Inflammatory macrophage (primary cell): ENCODE results near the gene BMPER.

Experiments
- DNase-seq, 2 donors: peaks; one replicate each; pipeline ENCODE4 v3.0.0-alpha.2; 2020 to 2022
- total RNA-seq, 18 experiments: gene quantifications; one replicate each; lab custom pipeline; 2026; ENCODE audit warnings: mixed read lengths in 6 of 18, inconsistent platforms in 2 of 18; lab: John Stamatoyannopoulos, UW

The BMPER gene
- total RNA-seq = 0 to 0.20 (median 0.05) reads per million in 18 experiments

DNA sequence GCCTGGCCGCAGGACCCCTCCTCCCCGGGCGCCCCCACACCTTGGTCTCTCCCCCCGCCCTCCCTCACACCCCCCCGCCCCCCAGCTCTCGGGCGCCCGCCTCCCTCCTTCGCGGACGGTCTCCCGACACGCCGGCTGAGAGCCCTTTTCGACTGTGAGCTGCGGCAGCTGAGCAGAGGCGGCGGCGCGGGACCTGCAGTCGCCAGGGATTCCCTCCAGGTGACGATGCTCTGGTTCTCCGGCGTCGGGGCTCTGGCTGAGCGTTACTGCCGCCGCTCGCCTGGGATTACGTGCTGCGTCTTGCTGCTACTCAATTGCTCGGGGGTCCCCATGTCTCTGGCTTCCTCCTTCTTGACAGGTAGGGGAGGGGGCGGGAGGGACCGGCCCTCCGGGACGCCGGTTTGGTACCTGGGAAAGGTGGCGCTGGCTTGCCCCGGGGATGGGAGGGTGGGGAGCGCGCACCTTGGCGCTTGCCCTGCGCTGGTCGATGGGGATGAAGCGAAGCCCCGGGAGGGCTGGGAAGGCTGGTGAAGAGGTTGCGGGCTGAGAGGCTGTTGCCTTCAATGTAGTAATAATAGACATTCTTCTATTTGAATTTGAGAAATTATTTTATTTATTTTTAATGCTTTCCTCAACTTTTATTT is at the start of gene BMPER:
Gene BMPER, plus strand, starts transcription at position 151 of the 644 bp plus-strand sequence. Its CDS starts 75 bp downstream, at position 226.
- no peak for DNase-seq

- no peak for DNase-seq
These were observed 43.4 kb upstream of the BMPER start for GRCh38 chr7:33861947-33862346.

DNA sequence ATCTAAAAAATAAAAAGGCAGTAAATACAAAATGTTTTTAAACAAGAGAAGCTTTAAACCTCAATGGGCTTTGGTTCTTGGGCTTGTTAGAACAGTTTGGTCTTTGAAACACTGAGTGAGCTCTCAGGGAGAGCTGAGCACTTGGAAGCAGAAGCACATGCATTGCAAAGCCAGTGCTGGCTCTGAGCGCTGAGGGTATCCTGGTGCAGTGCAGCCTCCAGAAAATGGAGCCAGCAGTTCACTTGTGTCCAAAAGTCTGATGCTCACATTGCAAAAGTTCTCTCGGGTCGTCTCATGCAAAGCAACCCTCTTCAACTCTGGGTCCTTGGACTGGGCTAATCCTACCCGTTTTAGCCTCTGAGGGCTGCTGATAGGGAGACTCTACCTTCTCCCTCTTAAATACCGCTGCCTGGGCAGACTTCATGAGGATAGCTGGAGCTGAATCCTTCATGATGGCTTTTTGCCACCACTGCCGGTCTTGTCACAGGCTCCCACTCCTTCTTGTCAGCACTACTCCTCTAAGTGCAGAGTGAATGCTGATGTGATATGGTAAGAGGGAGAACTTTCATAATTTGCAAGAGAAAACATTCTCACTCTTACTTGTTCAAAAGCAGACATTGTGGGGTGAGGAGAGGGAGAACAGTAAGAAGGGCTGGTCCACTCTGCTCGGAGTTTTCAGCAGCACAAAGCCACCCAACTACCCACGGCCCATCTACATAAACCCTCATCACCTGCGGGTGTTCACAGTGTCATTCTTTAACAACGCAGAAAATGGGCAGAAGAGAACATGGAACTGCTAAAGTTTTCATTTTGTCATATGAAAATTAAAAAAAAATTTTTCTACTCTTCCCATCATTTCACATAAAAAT is 42.2 kb upstream of the BMPER start:
- DNase-seq = no peak

- no peak for DNase-seq
These were observed 37.2 kb upstream of the BMPER start for GRCh38 chr7:33868166-33868565.

DNA sequence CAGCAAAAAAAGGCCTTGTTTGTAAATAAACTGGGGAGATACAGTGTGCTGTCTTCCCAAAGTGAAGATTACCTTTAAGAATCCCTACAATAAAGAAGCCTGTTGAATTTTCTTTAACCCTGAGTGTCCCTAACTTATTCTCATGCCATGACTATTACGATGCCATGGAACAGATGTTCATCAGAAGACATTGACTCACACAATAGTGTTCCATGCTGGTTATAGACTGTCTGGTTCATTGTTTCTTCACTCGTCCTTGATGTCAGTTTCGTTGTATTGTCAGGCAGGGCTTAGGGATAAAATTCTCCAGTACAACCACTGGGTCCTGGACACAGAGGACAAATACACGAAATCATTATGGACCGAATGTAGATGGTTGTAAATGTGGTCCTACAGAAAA is 36.2 kb upstream of the BMPER start:
- no peak for DNase-seq

GRCh38 chr7:33870120-33870519 is 35.2 kb upstream of the BMPER start:
- no peak for DNase-seq

DNA sequence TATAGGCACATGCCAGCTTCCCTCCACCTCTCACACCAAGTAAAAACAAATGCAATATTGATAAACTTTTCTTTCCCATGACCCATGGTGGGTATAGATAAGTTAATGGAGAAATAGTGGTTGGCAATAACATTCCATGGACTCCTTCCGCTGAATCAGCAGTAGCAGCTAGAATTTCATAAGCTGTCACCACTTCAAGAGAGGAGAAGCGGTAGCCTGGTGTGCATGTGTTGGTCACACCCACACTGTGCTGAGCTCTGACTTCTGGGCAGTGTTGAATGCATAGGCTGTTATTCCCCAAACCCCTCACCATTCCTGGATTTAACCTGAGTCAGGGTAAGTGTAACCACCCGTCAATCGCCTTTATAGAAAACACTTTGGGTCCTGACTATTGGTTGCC is 32.5 kb upstream of the BMPER start:
- DNase-seq = no peak

GRCh38 chr7:33873518-33873917 is 31.8 kb upstream of the BMPER start:
- no peak for DNase-seq

GRCh38 chr7:33873981-33874750 is 31.2 kb upstream of the BMPER start:
- DNase-seq = no peak

- DNase-seq = no peak
These were observed 30.4 kb upstream of the BMPER start for GRCh38 chr7:33874943-33875342.

DNA sequence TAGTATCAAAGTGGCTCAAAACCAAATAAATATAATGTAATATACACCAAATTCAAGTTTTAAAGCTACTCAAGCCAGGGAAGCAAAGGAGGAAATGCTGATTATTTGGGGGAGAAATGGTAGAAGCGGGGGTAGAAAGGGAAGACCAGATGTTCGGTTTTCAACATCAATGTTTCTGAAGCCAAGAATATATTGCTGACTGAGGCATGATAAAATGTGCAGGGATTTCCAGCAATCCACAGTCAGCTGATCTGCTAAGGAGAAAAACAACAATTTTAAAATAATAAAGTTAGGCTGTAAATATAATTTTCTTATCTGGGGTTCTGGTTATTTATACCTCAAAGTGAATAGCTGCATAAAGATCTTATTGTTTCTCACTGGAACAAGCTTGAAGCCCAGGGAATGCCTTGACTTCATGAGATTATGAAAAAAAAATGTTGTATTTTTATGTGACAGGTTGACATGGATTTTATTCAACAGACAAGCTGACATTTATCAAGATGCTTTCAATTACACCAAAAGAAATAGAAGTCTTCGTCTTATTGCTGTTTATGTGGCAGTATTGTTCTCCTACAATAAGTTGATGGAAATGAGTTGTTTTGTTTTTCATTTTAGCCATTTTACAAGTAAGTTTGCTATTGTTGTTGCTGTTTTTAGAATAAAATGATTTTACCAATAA is 28.6 kb upstream of the BMPER start:
- no peak for DNase-seq

- no peak for DNase-seq
These were observed 24.6 kb upstream of the BMPER start for GRCh38 chr7:33880787-33881186.

DNA sequence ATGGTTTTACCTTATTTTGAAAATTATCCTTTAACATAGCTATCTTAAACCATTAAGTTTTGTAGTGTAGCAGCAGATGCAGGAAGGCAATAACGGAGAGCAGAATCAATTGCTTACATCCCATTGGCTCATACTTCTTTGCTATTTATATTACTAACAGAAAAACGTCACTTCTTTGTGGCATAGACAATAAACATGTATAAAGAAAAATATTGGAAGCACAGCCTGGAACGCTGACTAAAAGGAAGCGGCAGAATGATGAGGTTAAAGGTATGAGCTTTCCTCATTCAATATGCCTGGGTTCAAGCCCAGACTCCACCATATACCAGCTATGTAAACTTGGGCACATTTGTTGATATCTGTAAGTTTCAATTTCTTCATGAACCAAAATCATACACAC is 24.0 kb upstream of the BMPER start:
- no peak for DNase-seq

DNA sequence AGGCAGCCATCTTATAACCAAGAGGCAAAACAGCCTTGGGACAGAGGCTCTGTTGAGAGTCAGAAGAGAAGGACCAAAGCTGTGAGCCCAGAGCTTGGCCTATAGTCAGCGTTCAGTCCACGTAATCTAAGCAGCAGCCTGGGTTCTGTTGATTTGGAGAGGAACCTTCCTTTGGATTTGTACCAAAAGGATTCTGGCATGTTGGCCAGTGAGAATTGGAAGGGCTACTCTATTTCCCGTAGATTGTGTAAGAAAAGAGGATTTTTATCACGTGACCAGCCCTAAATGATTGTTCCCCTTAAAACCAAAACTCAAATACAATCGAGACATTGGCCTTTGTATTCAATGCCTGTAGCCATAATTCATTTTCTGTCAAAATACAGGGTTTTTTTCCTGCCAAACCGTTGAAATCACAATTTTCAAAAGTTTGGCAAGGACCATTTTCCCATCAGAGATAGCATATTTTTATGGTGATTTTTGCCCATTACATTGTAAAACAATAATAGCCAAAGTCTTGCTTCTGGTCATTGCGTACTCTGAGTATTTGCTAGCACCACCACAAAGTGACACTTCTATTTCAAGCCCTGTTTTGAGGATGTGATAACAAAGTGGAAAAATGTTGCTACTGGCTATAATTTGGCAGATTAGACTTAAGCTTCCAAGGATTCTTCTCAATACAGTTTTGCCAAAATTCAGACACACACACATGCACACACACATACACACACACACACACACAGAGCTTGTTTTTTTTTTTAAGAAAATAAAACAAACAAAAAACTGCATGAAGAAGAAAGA is 23.1 kb upstream of the BMPER start:
- DNase-seq = no peak

GRCh38 chr7:33882950-33883670 is 22.2 kb upstream of the BMPER start:
- DNase-seq = no peak

GRCh38 chr7:33883671-33883965 is 21.7 kb upstream of the BMPER start:
- no peak for DNase-seq

DNA sequence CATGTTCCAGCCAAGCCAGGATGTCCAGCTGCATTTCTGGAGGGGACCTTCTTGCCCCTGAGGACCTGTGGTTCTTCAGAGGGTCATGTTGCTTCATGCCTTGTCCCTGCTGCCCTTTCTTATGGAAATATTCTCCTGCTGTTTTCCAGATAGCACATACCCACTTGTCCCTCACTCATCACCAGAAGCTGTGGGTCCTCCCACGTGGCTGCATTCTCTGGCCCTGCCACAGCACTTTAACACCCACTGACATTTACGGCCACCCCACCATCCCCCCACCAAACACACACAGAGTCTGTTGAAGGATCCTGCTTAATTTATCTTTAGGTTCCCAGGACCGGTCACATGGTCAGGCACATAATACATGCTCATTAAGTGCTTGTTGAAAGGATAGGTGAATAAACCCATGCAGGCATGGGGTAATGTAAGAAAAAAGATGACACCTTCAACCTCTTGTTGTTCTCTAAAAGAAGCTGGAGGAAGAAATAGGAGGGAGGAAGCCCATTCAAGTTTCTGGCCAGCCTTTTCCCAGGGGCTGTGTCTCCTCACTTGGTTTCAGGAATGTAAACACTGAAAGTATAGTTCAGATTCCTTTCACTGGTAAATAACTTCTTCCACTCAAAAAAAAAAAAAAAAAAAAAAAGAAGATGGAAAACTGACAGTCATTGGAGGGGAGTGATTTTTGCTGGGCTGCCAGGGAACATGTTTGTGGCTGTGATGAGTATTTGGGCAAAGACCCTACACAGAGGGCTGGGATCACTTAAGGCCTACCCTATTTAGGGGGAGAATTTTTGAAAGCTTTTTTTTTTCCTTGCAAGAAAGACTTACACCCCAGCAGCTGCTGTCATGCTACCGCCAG is 19.8 kb upstream of the BMPER start:
- DNase-seq = no peak

DNA sequence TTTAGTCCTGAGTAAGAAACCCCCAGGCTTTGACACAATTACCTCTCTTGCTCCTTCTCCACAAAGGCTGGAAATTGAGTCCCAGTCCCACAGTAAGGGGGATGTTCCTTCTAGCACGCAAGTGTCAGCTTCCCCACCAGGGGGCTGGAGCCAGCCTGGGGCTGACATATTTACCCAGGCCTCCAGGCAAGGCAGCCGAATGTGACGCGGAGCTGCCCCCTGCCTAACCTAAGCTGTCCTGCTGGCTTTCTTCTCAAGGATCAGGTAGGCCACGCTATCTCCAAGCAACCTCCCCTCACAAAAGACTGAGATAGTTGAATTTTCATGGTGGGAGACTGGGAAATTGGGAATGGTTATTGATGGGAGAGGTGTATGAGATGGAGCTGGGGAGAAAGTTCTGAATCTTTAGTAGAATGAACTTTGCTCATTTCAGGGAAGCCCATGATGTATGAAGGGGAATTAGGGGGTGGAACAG is 19.2 kb upstream of the BMPER start:
- no peak for DNase-seq

GRCh38 chr7:33887266-33887975 is 17.9 kb upstream of the BMPER start:
- no peak for DNase-seq

DNA sequence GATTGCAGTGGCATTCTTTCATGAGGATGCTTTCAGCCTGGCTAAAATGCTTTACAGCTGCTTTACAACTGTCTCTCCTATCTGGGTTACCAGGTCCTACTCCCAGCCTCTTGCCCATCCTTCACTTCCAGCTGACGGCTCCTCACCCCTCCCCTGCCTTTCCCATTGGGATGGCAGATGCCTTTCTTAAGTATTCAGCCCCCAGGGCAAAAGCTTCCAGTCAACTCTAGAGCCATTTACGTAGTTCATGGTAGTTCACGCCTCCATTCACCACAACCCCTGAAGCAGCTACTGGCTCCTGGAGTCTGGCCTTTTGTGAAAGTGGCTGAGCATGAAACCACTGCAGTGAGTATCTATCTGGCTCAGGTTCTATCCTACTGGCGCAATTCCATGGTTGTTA is 17.2 kb upstream of the BMPER start:
- no peak for DNase-seq
